HG03565 (cell line): ENCODE results near the gene CXCR2.
"Not testable (repeated sequence)": the region's sequence is repeated elsewhere in the genome, so short reads cannot be mapped to it uniquely, and the experiment has no call there.

Source experiments
- ATAC-seq: cut with Tn5 transposase; IDR thresholded peaks from one replicate; pipeline ENCODE4 v1.9.1; 2021; ENCODE audit warnings: mild to moderate bottlenecking, moderate library complexity; ENCODE audit not compliant: unreplicated experiment

CXCR2 gene

GRCh38 chr2:218129458-218130135, 3.8 kb downstream of the CXCR2 start:
- no peak for ATAC-seq

- ATAC-seq: no peak
Measured at GRCh38 chr2:218130377-218130776, 4.5 kb downstream of the CXCR2 start.

GRCh38 chr2:218130822-218131221, 5.0 kb downstream of the CXCR2 start:
- ATAC-seq: no peak

GRCh38 chr2:218137514-218137913, 11.7 kb downstream of the CXCR2 start:
- ATAC-seq: no peak

- no peak for ATAC-seq
Measured at GRCh38 chr2:218138047-218138446, 12.2 kb downstream of the CXCR2 start.

- no peak for ATAC-seq
Measured at GRCh38 chr2:218145124-218145523, 19.3 kb downstream of the CXCR2 start.

- no peak for ATAC-seq
Measured at GRCh38 chr2:218146056-218146455, 20.2 kb downstream of the CXCR2 start.

- no peak for ATAC-seq
Measured at GRCh38 chr2:218149098-218149497, 23.3 kb downstream of the CXCR2 start.

GRCh38 chr2:218149848-218150440, 24.1 kb downstream of the CXCR2 start:
- ATAC-seq: no peak

GRCh38 chr2:218152172-218152571, 26.3 kb downstream of the CXCR2 start:
- no peak for ATAC-seq

GRCh38 chr2:218152777-218153176, 26.9 kb downstream of the CXCR2 start:
- ATAC-seq: no peak

GRCh38 chr2:218155953-218156479, 30.2 kb downstream of the CXCR2 start:
- no peak for ATAC-seq

- ATAC-seq: no peak
Measured at GRCh38 chr2:218161644-218162043, 35.8 kb downstream of the CXCR2 start.

- ATAC-seq: no peak
Measured at GRCh38 chr2:218162814-218163213, 37.0 kb downstream of the CXCR2 start.

GRCh38 chr2:218166791-218167190, 41.0 kb downstream of the CXCR2 start, which contains the start of gene CXCR1:
CXCR1 (minus strand) TSS chr2:218166962; CDS start chr2:218165211, 1,751 bp downstream.
- no peak for ATAC-seq

GRCh38 chr2:218168016-218168415, 42.2 kb downstream of the CXCR2 start:
- no peak for ATAC-seq

- no peak for ATAC-seq
Measured at GRCh38 chr2:218168635-218169462, 43.0 kb downstream of the CXCR2 start.

GRCh38 chr2:218169757-218170546, 44.1 kb downstream of the CXCR2 start:
- no peak for ATAC-seq

GRCh38 chr2:218171744-218172143, 45.9 kb downstream of the CXCR2 start:
- not testable (repeated sequence) for ATAC-seq

GRCh38 chr2:218172845-218173244, 47.0 kb downstream of the CXCR2 start:
- ATAC-seq: no peak

- ATAC-seq: no peak
Measured at GRCh38 chr2:218179782-218180181, 54.0 kb downstream of the CXCR2 start.
